Ureter (tissue), 1 donor: ENCODE results near the gene CST3. TPM values are rescaled to one million over a fixed set of nuclear protein-coding genes. Genes with fewer than 3 reads are reported as not detected.
"Not testable (repeated sequence)": the region's sequence is repeated elsewhere in the genome, so short reads cannot be mapped to it uniquely, and the experiment has no call there.

ENCODE experiments used
- DNase-seq: peaks from one replicate; pipeline ENCODE4 v3.0.0-alpha.2; 2020; ENCODE audit warnings: low spot score
- total RNA-seq: library from RNA; stranded (reverse); gene quantifications from one replicate; pipeline ENCODE4 v1.2.4, GENCODE V29; 2023
- donor health status: DM: yes; HTN: yes; CAD: no.

CST3 gene
- total RNA-seq, 1 donor from 2014 or later: 544 TPM

GRCh38 chr20:23643659-23644058, 5.9 kb upstream of the CST3 start:
- DNase-seq: no peak

GRCh38 chr20:23641936-23642751, 4.4 kb upstream of the CST3 start:
- no peak for DNase-seq

DNA sequence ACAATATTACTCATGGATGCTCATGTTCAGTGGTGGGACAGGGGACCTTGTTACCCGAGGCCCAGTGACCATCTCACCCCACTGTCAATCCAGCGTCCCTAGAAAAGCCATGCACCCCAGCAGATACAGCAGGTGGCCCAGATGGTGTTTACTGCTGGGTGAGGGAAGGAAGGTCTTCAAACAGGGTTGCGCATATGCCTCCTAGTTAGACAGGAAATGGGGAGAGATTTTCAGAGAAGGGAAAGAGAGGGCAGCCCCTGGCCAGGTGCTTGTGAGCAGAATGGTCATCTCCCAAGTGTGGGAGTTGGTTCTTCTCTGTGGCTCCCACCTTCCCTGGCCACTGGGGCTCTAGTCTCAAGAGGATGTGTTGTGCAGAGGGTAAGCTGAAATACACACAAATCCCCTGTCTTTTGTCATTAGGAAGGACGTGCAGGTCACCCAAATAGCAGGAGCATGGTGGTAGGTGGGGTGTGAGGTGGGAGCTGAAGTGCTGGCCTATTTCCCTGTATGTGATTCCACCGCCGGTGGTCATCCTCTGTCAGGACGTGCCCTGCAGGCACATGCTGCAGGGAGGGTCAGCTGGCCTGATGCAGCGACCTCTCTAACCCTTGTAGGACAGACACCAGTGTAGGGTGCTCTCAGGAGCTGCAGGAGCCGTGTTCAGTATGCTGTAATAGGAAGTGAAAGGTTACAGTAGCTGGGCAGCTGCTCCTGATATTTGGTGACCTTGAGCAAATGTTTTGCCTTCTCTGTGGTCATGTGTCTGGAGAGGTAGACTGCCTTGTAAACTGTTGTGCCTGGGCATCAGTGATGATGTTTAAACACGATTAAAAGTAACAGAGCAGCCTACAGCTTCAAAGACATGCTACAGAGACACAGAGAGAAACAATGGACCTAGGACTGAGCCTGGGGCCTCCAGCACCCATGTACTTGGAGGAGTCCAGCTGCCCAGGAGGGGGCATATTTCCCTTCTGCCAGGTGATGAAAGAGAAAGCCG, 3.2 kb upstream of the CST3 start:
- no peak for DNase-seq

GRCh38 chr20:23640018-23640601, 2.4 kb upstream of the CST3 start:
- no peak for DNase-seq

GRCh38 chr20:23639490-23639958, 1.8 kb upstream of the CST3 start:
- no peak for DNase-seq

GRCh38 chr20:23638309-23638708, 554 bp upstream of the CST3 start:
- no peak for DNase-seq

- no peak for DNase-seq
Observed at GRCh38 chr20:23636908-23637281, 860 bp downstream of the CST3 start.

GRCh38 chr20:23636182-23636907, 1.4 kb downstream of the CST3 start:
- DNase-seq: no peak

- not testable (repeated sequence) for DNase-seq
Observed at GRCh38 chr20:23635768-23636090, 2.0 kb downstream of the CST3 start.

GRCh38 chr20:23634985-23635767, 2.6 kb downstream of the CST3 start:
- DNase-seq: no peak

GRCh38 chr20:23634044-23634801, 3.5 kb downstream of the CST3 start:
- no peak for DNase-seq

DNA sequence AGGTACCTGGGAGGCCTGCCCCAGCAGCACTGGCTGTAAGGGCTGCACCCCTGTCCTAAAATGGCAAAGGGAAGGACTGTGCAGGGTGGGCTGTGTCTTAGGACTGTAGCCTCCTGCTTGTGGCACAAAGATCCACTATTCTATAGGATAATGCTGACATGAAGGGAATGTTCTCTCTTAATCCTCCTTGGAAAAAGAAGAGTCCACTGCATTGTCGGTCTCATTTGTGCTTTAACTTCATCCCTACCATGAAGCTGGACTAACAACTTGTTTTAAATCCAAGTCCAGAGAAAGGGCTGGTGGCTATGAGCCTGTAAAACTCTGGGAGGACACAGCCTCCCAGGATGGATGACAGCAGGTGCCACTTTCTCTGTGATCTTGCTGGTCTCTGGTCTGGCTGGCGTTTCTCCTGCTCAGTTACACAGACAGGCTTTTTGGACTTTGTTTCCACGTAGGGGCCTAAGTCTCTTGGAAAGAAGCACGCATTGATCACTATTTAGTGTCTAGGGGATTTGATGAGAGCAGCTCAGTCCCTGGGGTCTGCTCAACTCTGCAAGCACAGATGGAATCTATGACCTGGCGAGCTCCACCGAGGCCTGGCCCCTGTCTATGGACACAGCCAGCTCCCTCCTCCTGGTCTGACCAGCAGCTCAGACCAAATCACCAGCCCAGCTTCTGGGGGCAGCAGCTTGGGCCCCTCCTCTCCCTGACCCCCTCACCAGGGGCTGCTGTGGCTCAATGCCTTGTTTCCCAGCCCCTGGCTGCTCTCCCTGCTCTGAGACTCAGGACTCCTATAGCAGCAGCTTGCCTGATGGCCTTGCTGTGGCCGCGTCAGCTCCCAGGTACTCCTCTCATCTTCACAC, 4.8 kb downstream of the CST3 start:
- DNase-seq: no peak

DNA sequence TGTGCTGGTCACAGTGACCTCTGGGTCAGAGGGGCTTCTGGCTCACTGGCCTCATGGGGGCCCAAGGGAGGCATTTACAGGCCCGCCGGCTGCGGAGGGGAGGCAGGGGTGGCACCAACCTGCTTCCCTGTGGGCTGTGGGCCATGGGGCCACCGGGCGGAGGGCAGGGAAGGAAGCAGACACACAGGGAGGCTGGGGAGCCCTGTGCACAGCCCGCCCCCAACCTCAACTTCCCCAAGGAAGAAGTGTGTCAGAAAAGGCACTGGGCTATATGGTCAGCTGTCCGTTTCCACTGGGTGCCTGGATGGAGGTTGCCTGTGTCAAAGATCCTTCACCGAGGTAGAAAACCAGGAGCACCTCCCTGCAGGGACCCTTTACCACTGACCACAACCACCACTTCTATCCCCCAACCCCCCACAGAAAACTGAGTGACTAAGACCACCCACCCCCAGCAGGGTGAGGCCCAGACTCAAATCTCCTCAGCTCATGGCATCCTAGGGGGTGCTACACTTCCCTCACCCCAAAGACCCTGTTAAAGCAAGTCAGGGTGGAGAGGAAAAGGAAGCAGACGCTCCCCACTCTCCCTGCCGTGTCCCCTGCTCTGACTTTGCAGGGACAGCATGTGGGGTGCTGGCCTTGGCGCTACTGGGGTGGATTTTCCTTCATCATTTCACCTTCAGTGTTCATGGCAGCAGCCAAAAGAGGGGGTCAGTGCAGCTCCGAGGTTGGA, 5.6 kb downstream of the CST3 start:
- no peak for DNase-seq

DNA sequence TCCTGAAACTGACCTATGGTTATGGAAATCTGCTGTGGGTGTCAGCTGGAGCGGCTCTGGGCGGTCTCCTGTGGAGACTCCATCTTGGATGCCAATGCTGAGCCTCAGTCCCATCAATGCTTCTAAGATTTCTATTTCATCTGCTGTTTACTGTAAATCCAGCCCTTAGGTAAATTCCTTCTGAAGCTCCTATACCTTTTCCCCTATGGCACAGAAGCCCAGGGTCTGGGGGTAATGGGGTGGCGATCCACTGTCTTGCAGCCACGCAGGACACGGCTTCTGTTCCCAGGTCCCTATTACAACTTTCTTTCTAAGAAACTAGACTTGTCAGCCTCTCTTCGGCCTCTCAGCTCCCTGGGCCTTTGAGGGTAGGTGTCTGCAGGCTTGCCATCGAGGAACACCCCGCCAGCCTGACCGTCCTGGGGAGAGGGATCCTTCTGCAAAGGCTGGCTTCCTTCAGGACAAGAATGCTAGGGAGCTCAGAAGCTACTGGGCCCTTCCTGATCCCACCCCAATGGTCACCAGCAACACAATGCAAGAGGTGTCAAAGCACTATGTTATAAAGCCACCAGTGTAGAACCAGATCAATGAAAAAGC, 6.4 kb downstream of the CST3 start:
- DNase-seq: no peak

DNA sequence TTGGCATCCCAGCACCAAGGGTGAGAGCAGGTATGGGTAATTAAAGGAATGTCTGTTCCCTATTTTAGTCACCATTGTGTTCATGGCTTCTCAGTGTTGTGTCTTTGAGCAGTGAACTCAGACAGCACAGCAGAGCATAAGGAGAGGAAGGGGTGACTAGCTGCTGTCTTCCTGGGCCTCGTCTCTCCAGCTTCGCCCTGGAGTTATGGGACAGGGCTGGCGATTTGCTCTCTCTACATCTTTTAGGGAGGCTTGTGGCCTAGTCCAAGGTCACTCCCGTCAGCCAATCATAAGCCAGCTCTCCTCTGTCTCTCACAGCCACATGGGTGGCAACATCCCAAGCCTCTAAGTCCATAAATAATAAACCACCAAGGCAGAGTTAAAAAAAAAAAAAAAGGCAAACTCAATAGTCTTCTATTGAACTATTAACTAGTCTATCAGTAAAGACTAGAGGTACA, 7.3 kb downstream of the CST3 start:
- no peak for DNase-seq

GRCh38 chr20:23629542-23630391, 8.0 kb downstream of the CST3 start:
- no peak for DNase-seq

GRCh38 chr20:23629017-23629541, 8.7 kb downstream of the CST3 start:
- no peak for DNase-seq
